ENCODE results near the gene PCDH7.

The PCDH7 gene

GRCh38 chr4:30727409-30727808, 7.2 kb downstream of the PCDH7 start:
- no peak for DNase-seq (ENCODE audit: low spot score)

GRCh38 chr4:30728311-30728710, 8.1 kb downstream of the PCDH7 start:
- DNase-seq (ENCODE audit: low spot score) = no peak

- no peak for DNase-seq (ENCODE audit: low spot score)
These were observed 23.7 kb downstream of the PCDH7 start for GRCh38 chr4:30743897-30744296.

- DNase-seq (ENCODE audit: low spot score) = no peak
These were observed 24.2 kb downstream of the PCDH7 start for GRCh38 chr4:30744386-30744785.

- no peak for DNase-seq (ENCODE audit: low spot score)
These were observed 24.9 kb downstream of the PCDH7 start for GRCh38 chr4:30744957-30745640.

DNA sequence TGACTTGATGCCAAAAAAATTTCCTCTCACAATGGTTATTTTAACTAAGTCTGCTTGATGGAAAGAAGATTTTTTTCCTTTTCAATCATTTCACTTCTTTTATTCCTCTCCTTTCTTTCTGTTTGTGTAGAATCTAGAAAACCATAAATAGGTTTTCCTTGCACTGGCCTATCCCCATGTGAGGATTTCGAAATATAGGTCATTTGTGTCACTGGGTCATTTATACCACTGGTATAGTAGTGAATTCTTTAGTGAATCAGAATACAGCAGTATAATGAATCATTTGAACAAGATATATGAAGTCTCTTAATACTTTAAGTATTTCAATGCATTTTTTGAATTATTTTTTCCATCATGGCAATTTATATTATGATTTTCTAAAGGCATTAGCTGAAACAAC, 26.6 kb downstream of the PCDH7 start:
- DNase-seq (ENCODE audit: low spot score) = no peak

- DNase-seq (ENCODE audit: low spot score) = no peak
These were observed 33.1 kb downstream of the PCDH7 start for GRCh38 chr4:30753316-30753715.

DNA sequence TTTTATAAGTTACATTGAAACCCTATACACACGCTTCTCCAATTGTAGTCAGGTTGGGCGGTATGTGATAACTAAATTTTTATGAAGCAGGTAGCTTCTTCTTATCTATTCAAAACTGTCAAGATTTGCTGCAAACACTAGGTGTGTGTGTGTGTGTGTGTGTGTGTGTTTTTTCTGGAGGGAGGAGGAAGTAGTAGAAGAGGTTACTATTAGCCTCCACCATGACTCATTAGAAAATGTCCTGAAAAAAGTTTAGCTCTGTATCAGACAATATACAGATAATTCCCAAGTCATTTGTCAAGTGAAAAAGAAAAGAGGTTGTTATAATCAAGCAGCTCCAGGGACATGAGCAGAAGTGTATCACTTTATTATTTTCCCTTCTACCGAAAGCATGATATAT, 33.9 kb downstream of the PCDH7 start:
- DNase-seq (ENCODE audit: low spot score) = no peak

DNA sequence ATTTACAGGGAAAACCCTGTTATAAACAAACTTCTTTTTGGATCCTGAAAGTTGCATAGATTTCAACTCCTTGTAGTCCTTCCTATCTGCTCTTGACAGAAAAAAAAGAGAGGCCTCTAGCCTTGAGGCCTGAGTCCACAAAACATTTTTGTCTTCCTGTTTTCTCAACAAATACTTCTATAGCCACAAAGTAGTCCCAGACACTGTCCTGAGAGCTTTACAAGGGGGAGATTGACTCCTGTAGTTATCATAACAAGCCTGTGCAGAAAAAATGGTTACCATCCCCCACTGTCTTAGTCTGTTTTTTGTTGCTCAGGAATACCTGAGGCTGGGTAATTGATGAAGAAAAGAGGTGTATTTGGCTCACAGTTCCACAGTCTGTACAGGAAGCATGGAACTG, 35.2 kb downstream of the PCDH7 start:
- DNase-seq (ENCODE audit: low spot score) = no peak

DNA sequence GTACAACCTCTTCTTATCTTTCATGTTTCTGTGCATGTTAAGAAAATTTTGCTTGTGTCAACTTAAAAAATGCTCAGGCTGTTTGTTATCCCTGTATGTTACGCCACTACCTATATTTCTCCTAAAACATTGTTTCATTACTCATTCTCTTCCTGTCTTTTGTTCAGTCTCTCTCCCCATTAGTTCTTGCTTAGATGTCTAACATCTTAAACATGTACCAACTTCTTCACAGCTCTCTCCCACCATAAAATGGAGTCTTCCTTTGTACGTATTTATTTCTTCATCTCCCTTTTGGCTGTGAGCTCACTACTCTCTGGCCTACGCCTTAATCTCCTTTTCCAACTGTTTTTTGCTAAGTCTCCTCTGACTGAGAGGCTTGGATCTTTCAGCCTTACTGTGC, 36.4 kb downstream of the PCDH7 start:
- DNase-seq (ENCODE audit: low spot score) = no peak

DNA sequence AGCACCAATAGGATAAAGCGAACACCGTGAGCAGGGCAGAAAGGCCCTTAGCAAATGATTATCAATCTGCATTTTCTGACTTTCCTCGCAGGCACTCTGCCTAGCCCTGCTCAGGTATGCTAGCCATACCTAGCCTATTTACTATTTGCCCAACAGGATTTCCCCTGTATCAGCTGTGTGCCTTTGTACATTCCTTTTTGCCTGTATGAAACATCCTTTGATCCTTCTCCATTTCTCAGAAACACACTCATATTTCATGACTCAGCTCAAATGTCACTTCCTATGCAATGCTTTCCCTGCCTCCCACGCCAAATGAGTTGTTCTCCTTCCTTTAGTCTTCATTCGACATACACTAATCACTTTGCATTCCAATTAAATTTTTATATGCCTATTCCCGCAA, 37.2 kb downstream of the PCDH7 start:
- DNase-seq (ENCODE audit: low spot score) = no peak

GRCh38 chr4:30760551-30760950, 40.4 kb downstream of the PCDH7 start:
- no peak for DNase-seq (ENCODE audit: low spot score)

- DNase-seq (ENCODE audit: low spot score) = no peak
These were observed 43.2 kb downstream of the PCDH7 start for GRCh38 chr4:30763321-30763727.

- no peak for DNase-seq (ENCODE audit: low spot score)
These were observed 44.9 kb downstream of the PCDH7 start for GRCh38 chr4:30765022-30765421.

- DNase-seq (ENCODE audit: low spot score) = no peak
These were observed 47.1 kb downstream of the PCDH7 start for GRCh38 chr4:30767147-30767845.

DNA sequence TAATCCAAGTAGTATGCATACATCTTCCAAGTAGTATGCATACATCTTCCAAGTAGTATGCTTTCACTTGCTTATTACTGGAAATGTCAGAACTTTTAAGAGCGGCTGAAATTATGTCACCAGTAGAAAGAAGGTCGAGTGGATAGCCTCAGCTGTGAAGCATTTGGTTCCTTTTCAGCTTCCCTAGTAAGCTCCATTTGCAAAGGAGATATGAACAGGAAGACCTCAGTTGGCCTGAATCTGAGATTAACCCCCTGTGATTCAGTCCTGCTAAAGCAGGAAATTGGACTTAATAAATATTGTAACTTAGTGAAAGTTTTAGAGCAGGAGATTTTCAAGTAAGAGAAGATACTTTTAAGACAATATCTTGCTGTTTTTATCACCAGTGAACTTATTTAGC, 48.1 kb downstream of the PCDH7 start:
- DNase-seq (ENCODE audit: low spot score) = no peak

DNA sequence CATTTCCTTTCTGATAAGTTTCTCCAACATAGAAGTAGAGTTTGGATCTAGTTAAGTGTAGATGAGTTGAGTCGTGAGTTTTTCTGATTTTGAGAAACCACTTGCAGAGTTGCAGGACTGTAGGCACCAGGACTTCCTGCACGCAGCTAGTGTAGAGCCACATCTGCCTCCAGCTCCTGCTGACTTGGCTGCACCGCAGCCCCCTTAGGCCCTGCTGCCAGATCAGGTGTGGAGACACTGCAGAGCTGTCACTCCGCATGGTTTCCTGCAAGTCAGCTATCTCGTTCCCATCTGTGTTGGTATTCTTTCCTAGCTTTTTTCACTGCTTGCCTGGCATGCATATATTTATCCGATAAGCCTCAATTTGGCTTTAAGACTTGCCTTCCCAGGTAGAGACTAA, 48.9 kb downstream of the PCDH7 start:
- no peak for DNase-seq (ENCODE audit: low spot score)

DNA sequence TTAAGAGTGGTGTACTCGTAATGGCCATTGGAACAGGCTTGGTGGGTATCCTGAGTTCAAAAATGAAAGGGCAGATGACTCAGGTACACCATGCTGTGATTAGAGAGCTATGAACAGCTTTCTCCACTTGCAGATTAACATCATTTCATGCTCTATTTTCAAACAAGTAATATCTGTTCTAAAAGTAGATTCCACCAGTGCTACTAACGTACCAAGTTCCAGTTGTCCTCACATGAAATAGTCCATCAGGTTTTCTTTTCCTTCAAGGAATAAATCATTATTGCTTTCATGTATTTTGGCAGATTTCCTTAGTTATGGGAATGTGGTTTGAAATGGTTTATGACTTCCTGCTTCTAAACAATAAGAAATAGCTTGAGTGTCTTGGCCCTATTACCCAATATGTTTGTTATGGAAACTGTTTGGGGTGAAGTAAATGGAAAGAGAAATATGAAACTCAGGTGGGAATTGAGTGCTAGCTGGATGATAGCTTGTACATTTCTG, 49.9 kb downstream of the PCDH7 start:
- no peak for DNase-seq (ENCODE audit: low spot score)

DNA sequence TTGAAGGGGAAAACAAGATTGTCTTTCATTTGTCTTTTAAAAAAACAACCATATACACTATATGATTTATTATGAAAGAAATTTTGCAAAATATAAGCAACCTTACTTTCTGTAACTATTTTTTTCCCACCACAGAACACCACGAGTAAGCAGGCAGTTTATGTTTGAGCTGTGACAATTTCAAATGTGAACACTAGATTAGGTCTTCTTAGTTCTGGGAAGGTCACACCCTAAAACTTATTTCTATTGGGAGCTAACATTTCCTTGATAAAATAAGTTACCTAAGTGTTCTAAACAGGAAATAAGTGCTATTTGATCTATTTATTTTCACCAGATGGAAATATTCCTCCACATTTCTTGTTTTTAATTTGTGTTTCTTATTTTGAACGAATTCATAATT, 50.6 kb downstream of the PCDH7 start:
- DNase-seq (ENCODE audit: low spot score) = no peak

- no peak for DNase-seq (ENCODE audit: low spot score)
These were observed 56.3 kb downstream of the PCDH7 start for GRCh38 chr4:30776451-30776850.

- DNase-seq (ENCODE audit: low spot score) = no peak
These were observed 56.8 kb downstream of the PCDH7 start for GRCh38 chr4:30776921-30777415.
